H1 (cell line): Measurements from ENCODE around the gene KIF5A. TPM values are rescaled to one million over a fixed set of nuclear protein-coding genes. Genes with fewer than 3 reads are reported as not detected.

Experiments used
- BACH1 ChIP-seq: IDR thresholded peaks from 2 replicates; pipeline ENCODE4 v1.6.1; 2012; ENCODE audit warnings: low read length, improper control_type of control experiment
- CBX5 ChIP-seq: fragments of 300-800, 300-1000 bp; sonication (generic); IDR thresholded peaks from 2 replicates; pipeline ENCODE4 v1.7.1; 2016; ENCODE audit warnings: antibody characterized with exemption, low read length, low read depth
- HDAC6 ChIP-seq: IDR thresholded peaks from one replicate; pipeline ENCODE4 v1.7.1; 2012; ENCODE audit warnings: low read depth, mild to moderate bottlenecking, inconsistent platforms, low read length, moderate library complexity
- KDM1A ChIP-seq: fragments of 200-600, 300-600 bp; sonication (generic); IDR thresholded peaks from 2 replicates; pipeline ENCODE4 v1.7.1; 2016; ENCODE audit warnings: mild to moderate bottlenecking, low read length, borderline replicate concordance
- POLR2AphosphoS5 ChIP-seq: IDR thresholded peaks from 2 replicates; pipeline ENCODE4 v1.6.1; 2011; ENCODE audit warnings: low read depth, low read length
- RBBP5 ChIP-seq: IDR thresholded peaks from 2 replicates; pipeline ENCODE4 v1.7.1; 2012; ENCODE audit warnings: low read depth, mild to moderate bottlenecking, inconsistent platforms, low read length, moderate library complexity, borderline replicate concordance
- RNF2 ChIP-seq: fragments of 200-900, 300-1000 bp; sonication (generic); IDR thresholded peaks from 2 replicates; pipeline ENCODE4 v1.7.1; 2016; ENCODE audit warnings: borderline replicate concordance, low read depth, mild to moderate bottlenecking, antibody characterized with exemption, low read length; ENCODE audit not compliant: poor library complexity, severe bottlenecking; ENCODE audit errors: missing control alignments
- RXRA ChIP-seq: IDR thresholded peaks from 2 replicates; pipeline ENCODE4 v1.6.1; 2011; ENCODE audit warnings: low read depth, mild to moderate bottlenecking, low read length, moderate library complexity; ENCODE audit not compliant: insufficient read depth
- SP4 ChIP-seq: IDR thresholded peaks from 2 replicates; pipeline ENCODE4 v1.6.1; 2012; ENCODE audit warnings: low read length, inconsistent platforms
- TBP ChIP-seq: IDR thresholded peaks from 2 replicates; pipeline ENCODE4 v1.6.1; 2011; ENCODE audit warnings: low read depth, low read length, improper control_type of control experiment
- TCF12 ChIP-seq: IDR thresholded peaks from 2 replicates; pipeline ENCODE4 v1.6.1; 2011; ENCODE audit warnings: low read depth, mild to moderate bottlenecking, low read length
- ZNF274 ChIP-seq: IDR thresholded peaks from 2 replicates; pipeline ENCODE4 v1.7.0; 2012; ENCODE audit warnings: low read length, borderline replicate concordance; ENCODE audit errors: extremely low read depth
- polyA plus RNA-seq, 7 experiments: library from polyadenylated mRNA; depleted of rRNA in 3 of 7; stranded (reverse) in 5 of 7; unstranded in 2 of 7; fragments of >200 nt in 5 of 7; fragments of 200-250 nt in 2 of 7; gene quantifications; 1 replicate in 5 of 7; 2 replicates in 1 of 7; 4 replicates in 1 of 7; pipeline versions ENCODE4 v1.2.1 to v1.2.3, GENCODE V29; 2011 to 2013; ENCODE audit warnings: missing spikeins in 2 of 7, mixed read lengths in 2 of 7
- total RNA-seq: library from RNA; stranded (reverse); fragmentation: NEBNext Ultra II Directional; extraction: Animal tissue kit (Norgen Biotek cat#: 25700); gene quantifications from 2 replicates; pipeline ENCODE4 v1.2.1, GENCODE V29; 2021
- TF ChIP-seq, protein P1 (sequence below): fragments of 300-600 bp; sonication (generic); IDR thresholded peaks from 2 replicates; pipeline ENCODE4 v1.7.1; 2012; ENCODE audit warnings: low read length, moderate library complexity, mild to moderate bottlenecking, inconsistent platforms; ENCODE audit not compliant: insufficient replicate concordance

The KIF5A gene
- total and polyA plus RNA-seq, 2 of the 8 experiments (the other 6 are each of a cell fraction or from before 2014, with no cell fraction given), result 10.7 to 21.9 TPM

DNA sequence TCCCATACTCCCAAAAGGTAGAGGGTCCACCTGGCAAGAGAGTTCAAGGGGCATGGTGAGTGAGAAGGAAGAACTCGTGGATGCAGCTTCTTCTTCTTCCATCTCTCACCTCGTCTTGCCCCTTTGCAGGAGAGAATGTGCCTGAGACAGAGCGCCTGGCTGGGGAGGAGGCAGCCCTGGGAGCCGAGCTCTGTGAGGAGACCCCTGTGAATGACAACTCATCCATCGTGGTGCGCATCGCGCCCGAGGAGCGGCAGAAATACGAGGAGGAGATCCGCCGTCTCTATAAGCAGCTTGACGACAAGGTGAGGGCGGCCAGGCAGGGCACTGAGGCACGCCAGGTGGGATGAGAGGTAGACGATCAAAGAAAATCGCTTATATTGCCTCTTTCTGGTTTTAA lies 20.0 kb downstream of the KIF5A start (continued):
- TF ChIP-seq, protein P1, sequence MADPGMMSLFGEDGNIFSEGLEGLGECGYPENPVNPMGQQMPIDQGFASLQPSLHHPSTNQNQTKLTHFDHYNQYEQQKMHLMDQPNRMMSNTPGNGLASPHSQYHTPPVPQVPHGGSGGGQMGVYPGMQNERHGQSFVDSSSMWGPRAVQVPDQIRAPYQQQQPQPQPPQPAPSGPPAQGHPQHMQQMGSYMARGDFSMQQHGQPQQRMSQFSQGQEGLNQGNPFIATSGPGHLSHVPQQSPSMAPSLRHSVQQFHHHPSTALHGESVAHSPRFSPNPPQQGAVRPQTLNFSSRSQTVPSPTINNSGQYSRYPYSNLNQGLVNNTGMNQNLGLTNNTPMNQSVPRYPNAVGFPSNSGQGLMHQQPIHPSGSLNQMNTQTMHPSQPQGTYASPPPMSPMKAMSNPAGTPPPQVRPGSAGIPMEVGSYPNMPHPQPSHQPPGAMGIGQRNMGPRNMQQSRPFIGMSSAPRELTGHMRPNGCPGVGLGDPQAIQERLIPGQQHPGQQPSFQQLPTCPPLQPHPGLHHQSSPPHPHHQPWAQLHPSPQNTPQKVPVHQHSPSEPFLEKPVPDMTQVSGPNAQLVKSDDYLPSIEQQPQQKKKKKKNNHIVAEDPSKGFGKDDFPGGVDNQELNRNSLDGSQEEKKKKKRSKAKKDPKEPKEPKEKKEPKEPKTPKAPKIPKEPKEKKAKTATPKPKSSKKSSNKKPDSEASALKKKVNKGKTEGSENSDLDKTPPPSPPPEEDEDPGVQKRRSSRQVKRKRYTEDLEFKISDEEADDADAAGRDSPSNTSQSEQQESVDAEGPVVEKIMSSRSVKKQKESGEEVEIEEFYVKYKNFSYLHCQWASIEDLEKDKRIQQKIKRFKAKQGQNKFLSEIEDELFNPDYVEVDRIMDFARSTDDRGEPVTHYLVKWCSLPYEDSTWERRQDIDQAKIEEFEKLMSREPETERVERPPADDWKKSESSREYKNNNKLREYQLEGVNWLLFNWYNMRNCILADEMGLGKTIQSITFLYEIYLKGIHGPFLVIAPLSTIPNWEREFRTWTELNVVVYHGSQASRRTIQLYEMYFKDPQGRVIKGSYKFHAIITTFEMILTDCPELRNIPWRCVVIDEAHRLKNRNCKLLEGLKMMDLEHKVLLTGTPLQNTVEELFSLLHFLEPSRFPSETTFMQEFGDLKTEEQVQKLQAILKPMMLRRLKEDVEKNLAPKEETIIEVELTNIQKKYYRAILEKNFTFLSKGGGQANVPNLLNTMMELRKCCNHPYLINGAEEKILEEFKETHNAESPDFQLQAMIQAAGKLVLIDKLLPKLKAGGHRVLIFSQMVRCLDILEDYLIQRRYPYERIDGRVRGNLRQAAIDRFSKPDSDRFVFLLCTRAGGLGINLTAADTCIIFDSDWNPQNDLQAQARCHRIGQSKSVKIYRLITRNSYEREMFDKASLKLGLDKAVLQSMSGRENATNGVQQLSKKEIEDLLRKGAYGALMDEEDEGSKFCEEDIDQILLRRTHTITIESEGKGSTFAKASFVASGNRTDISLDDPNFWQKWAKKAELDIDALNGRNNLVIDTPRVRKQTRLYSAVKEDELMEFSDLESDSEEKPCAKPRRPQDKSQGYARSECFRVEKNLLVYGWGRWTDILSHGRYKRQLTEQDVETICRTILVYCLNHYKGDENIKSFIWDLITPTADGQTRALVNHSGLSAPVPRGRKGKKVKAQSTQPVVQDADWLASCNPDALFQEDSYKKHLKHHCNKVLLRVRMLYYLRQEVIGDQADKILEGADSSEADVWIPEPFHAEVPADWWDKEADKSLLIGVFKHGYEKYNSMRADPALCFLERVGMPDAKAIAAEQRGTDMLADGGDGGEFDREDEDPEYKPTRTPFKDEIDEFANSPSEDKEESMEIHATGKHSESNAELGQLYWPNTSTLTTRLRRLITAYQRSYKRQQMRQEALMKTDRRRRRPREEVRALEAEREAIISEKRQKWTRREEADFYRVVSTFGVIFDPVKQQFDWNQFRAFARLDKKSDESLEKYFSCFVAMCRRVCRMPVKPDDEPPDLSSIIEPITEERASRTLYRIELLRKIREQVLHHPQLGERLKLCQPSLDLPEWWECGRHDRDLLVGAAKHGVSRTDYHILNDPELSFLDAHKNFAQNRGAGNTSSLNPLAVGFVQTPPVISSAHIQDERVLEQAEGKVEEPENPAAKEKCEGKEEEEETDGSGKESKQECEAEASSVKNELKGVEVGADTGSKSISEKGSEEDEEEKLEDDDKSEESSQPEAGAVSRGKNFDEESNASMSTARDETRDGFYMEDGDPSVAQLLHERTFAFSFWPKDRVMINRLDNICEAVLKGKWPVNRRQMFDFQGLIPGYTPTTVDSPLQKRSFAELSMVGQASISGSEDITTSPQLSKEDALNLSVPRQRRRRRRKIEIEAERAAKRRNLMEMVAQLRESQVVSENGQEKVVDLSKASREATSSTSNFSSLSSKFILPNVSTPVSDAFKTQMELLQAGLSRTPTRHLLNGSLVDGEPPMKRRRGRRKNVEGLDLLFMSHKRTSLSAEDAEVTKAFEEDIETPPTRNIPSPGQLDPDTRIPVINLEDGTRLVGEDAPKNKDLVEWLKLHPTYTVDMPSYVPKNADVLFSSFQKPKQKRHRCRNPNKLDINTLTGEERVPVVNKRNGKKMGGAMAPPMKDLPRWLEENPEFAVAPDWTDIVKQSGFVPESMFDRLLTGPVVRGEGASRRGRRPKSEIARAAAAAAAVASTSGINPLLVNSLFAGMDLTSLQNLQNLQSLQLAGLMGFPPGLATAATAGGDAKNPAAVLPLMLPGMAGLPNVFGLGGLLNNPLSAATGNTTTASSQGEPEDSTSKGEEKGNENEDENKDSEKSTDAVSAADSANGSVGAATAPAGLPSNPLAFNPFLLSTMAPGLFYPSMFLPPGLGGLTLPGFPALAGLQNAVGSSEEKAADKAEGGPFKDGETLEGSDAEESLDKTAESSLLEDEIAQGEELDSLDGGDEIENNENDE, result no peak
- TF ChIP-seq RBBP5, result no peak
- no peak for TF ChIP-seq TCF12
- TF ChIP-seq CBX5, result no peak
- TF ChIP-seq SP4, result no peak
- no peak for TF ChIP-seq POLR2AphosphoS5
- no peak for TF ChIP-seq RNF2
- TF ChIP-seq BACH1, result no peak
- no peak for TF ChIP-seq ZNF274
- no peak for TF ChIP-seq RXRA
- no peak for TF ChIP-seq KDM1A
- no peak for TF ChIP-seq TBP
- TF ChIP-seq HDAC6, result no peak
- TF ChIP-seq, all 59 proteins: peak for 0
